Spleen (tissue), 7 donors: ENCODE data around the gene TEX53.

Experiments used
- CTCF ChIP-seq, 11 experiments: fragments of 200-600 bp in 7 of 11; fragments of 450-650 bp in 4 of 11; sonication (generic) in 4 of 11; IDR thresholded peaks in 8 of 11; conservative IDR thresholded peaks in 3 of 11; 1 replicate in 7 of 11; 2 replicates in 4 of 11; pipeline versions ENCODE4 v1.4.0 to v1.8.0; 2016 to 2021; ENCODE audit warnings: antibody characterized with exemption in 11 of 11, inconsistent platforms in 4 of 11, mild to moderate bottlenecking in 1 of 11
- POLR2A ChIP-seq, 3 donors: fragments of 450-650 bp; IDR thresholded peaks; one replicate each; pipeline ENCODE4 v1.5.1; 2017; ENCODE audit warnings: antibody characterized with exemption in 3 of 3, mild to moderate bottlenecking in 1 of 3
- POLR2AphosphoS5 ChIP-seq, 3 donors: sonication (generic); formaldehyde crosslinking; IDR thresholded peaks; one replicate each; pipeline ENCODE4 v1.5.1; 2017; ENCODE audit warnings: antibody characterized with exemption in 3 of 3
- donor health status: DM: no; HTN: no; CAD: no; lungs with moderate emphysema.
- donor health status: DM: no; HTN: no; CAD: no.
- donor health status: DM: no; HTN: no; CAD: no.

GRCh38 chr9:114656301-114656700 is 1.3 kb downstream of the TEX53 start:
- TF ChIP-seq CTCF (IDR thresholded peaks at IDR 0.05 in 8 of 11, conservative IDR thresholded peaks at IDR 0.05 in 3 of 11), result no peak
- TF ChIP-seq POLR2A (IDR thresholded peaks at IDR 0.05), result no peak
- no peak for TF ChIP-seq POLR2AphosphoS5 (IDR thresholded peaks at IDR 0.05)
